ENCODE measurements around the gene FTSJ3.

Gene FTSJ3

DNA sequence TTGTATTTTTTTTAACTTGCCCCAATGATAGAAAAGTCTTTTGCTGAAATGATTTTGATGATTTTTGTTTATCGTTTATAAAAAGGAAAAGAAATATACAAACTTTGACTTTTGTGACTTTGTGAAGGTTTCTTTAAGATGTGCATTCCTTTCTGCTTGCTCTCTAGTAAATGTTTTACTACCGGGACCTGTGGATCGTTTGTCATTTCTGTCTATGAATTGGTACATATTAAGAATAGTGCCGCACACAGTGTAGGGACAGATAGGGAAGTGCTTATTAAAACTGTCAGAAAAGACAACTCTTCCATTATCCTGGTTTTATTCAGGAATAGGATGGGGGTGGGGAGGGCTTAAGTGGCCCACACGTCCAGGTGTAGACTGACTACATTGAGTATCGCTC, 8.3 kb downstream of the FTSJ3 start (continued):
- TF ChIP-seq ZNF76 (tag by site-specific recombination; IDR thresholded peaks at IDR 0.05; ENCODE audit: borderline replicate concordance, low read depth) (no peak), ZNF404 (tag by site-specific recombination; IDR thresholded peaks at IDR 0.05) (no peak)

DNA sequence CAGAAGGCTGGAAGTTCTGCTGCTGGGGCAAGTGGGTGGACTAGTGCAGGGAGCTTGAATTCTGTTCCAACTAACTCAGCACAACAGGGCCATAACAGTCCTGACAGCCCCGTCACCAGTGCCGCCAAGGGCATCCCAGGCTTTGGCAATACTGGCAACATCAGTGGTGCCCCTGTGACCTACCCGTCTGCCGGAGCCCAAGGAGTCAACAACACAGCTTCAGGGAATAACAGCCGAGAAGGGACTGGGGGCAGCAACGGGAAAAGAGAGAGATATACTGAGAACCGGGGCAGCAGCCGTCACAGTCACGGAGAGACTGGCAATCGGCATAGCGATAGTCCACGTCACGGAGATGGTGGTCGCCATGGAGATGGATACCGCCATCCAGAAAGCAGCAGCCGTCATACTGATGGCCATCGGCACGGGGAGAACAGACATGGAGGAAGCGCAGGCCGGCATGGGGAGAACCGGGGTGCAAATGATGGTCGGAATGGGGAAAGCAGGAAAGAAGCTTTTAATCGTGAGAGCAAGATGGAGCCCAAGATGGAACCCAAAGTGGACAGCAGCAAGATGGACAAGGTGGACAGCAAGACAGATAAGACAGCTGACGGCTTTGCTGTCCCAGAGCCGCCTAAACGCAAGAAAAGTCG, 9.6 kb downstream of the FTSJ3 start:
- no peaks in the 10 kb centered on the region for H3K4me1 ChIP-seq (ENCODE audit: control insufficient read depth, insufficient read depth, low read length)
- H3K36me3 ChIP-seq (ENCODE audit: control insufficient read depth in 2 of 2, insufficient read depth in 1 of 2, low read length in 2 of 2): peaks cover 92 to 100% of the 10 kb centered on the region in 2 experiments
- no peaks in the 10 kb centered on the region for H3K9me3 ChIP-seq (ENCODE audit: control insufficient read depth, insufficient read depth, low read depth, low read length)
- peak; percentile 44; the same call in 1 of the 2 replicates for TF ChIP-seq ZNF600 (tag by site-specific recombination; IDR thresholded peaks at IDR 0.05)
- TF ChIP-seq SP3 (tag by site-specific recombination; IDR thresholded peaks at IDR 0.05): no peak
- no peak for TF ChIP-seq KLF17 (tag by site-specific recombination; IDR thresholded peaks at IDR 0.05)
- TF ChIP-seq, protein P1, sequence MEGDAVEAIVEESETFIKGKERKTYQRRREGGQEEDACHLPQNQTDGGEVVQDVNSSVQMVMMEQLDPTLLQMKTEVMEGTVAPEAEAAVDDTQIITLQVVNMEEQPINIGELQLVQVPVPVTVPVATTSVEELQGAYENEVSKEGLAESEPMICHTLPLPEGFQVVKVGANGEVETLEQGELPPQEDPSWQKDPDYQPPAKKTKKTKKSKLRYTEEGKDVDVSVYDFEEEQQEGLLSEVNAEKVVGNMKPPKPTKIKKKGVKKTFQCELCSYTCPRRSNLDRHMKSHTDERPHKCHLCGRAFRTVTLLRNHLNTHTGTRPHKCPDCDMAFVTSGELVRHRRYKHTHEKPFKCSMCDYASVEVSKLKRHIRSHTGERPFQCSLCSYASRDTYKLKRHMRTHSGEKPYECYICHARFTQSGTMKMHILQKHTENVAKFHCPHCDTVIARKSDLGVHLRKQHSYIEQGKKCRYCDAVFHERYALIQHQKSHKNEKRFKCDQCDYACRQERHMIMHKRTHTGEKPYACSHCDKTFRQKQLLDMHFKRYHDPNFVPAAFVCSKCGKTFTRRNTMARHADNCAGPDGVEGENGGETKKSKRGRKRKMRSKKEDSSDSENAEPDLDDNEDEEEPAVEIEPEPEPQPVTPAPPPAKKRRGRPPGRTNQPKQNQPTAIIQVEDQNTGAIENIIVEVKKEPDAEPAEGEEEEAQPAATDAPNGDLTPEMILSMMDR (tag by site-specific recombination; IDR thresholded peaks at IDR 0.05): no peak
- no peak overlapping the region for H3K27ac ChIP-seq (ENCODE audit: extremely low read depth, low read depth, low read length)
- ChIA-PET POLR2A (interaction anchor here (1.3 to 2.0 kb wide), 4 partner anchors 8 to 44 kb away, joined by 3 to 9 read pairs (median 4); partner anchors contain the start of genes CCDC47 and PSMC5), CTCF (interaction anchor here (1.0 to 3.4 kb wide), 3 partner anchors 9 to 20 kb away, joined by 3 to 17 read pairs (median 6); no protein-coding TSS in a partner anchor)
- H3K4me3 ChIP-seq (ENCODE audit: low read depth, low read length): no peak overlapping the region

GRCh38 chr17:63816669-63817068, 10.8 kb downstream of the FTSJ3 start:
- no peaks in the 10 kb centered on the region for H3K9me3 ChIP-seq (ENCODE audit: control insufficient read depth, insufficient read depth, low read depth, low read length)
- ChIA-PET CTCF (interaction anchor here (0.7 to 3.4 kb wide), 3 partner anchors 12 to 18 kb away, joined by 3 to 17 read pairs (median 4); no protein-coding TSS in a partner anchor), POLR2A (interaction anchor here (1.1 kb wide), 1 partner anchor 18 kb away, joined by 3 read pairs; no protein-coding TSS in a partner anchor)
- no peaks in the 10 kb centered on the region for H3K4me1 ChIP-seq (ENCODE audit: control insufficient read depth, insufficient read depth, low read length)
- no peak overlapping the region for H3K4me3 ChIP-seq (ENCODE audit: low read depth, low read length)
- peaks cover 92 to 100% of the 10 kb centered on the region in 2 experiments for H3K36me3 ChIP-seq (ENCODE audit: control insufficient read depth in 2 of 2, insufficient read depth in 1 of 2, low read length in 2 of 2)
- TF ChIP-seq ZNF426 (tag by site-specific recombination; IDR thresholded peaks at IDR 0.05) (no peak), ZNF791 (tag by site-specific recombination; IDR thresholded peaks at IDR 0.05) (no peak), ZNF544 (tag by site-specific recombination; IDR thresholded peaks at IDR 0.05) (no peak), ZNF146 (tag by site-specific recombination; IDR thresholded peaks at IDR 0.05) (no peak), BCL11B (tag by site-specific recombination; IDR thresholded peaks at IDR 0.05; ENCODE audit: low read depth) (no peak), SCRT1 (tag by site-specific recombination; IDR thresholded peaks at IDR 0.05; ENCODE audit: borderline replicate concordance) (no peak), GFI1B (tag by site-specific recombination; IDR thresholded peaks at IDR 0.05) (no peak), KLF17 (tag by site-specific recombination; IDR thresholded peaks at IDR 0.05) (no peak)
- TF ChIP-seq, protein P2, sequence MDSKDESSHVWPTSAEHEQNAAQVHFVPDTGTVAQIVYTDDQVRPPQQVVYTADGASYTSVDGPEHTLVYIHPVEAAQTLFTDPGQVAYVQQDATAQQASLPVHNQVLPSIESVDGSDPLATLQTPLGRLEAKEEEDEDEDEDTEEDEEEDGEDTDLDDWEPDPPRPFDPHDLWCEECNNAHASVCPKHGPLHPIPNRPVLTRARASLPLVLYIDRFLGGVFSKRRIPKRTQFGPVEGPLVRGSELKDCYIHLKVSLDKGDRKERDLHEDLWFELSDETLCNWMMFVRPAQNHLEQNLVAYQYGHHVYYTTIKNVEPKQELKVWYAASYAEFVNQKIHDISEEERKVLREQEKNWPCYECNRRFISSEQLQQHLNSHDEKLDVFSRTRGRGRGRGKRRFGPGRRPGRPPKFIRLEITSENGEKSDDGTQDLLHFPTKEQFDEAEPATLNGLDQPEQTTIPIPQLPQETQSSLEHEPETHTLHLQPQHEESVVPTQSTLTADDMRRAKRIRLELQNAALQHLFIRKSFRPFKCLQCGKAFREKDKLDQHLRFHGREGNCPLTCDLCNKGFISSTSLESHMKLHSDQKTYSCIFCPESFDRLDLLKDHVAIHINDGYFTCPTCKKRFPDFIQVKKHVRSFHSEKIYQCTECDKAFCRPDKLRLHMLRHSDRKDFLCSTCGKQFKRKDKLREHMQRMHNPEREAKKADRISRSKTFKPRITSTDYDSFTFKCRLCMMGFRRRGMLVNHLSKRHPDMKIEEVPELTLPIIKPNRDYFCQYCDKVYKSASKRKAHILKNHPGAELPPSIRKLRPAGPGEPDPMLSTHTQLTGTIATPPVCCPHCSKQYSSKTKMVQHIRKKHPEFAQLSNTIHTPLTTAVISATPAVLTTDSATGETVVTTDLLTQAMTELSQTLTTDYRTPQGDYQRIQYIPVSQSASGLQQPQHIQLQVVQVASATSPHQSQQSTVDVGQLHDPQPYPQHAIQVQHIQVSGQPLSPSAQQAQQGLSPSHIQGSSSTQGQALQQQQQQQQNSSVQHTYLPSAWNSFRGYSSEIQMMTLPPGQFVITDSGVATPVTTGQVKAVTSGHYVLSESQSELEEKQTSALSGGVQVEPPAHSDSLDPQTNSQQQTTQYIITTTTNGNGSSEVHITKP (tag by site-specific recombination; IDR thresholded peaks at IDR 0.05): no peak
- no peak overlapping the region for H3K27ac ChIP-seq (ENCODE audit: extremely low read depth, low read depth, low read length)

Measured in HEK293 (cell line).